GM23338 (cell line): ENCODE measurements around the gene MUL1.

ENCODE experiments used
- CREB1 ChIP-seq: fragments of 250-450 bp; sonication (Bioruptor Pico); IDR thresholded peaks from 2 replicates; pipeline ENCODE4 v1.5.0; 2020; ENCODE audit warnings: low read depth, mild to moderate bottlenecking, moderate library complexity
- CTCF ChIP-seq, 2 experiments: fragments of 200-600 bp in 1 of 2; sonication (generic) in 1 of 2; conservative IDR thresholded peaks; 2 replicates each; pipeline versions ENCODE4 v1.5.1 to v1.6.1; 2016 to 2017; ENCODE audit warnings: antibody characterized with exemption in 2 of 2, low read depth in 2 of 2, mild to moderate bottlenecking in 2 of 2, moderate library complexity in 1 of 2
- ETS1 ChIP-seq: IDR thresholded peaks from 2 replicates; pipeline ENCODE4 v1.6.1; 2016; ENCODE audit warnings: antibody characterized with exemption
- EZH2 ChIP-seq: fragments of 200-600 bp; sonication (generic); IDR thresholded peaks from one replicate; pipeline ENCODE4 v1.8.0; 2017; ENCODE audit warnings: antibody characterized with exemption, mild to moderate bottlenecking, low read depth; ENCODE audit not compliant: unreplicated experiment
- POLR2AphosphoS5 ChIP-seq: IDR thresholded peaks from 2 replicates; pipeline ENCODE4 v1.6.1; 2016; ENCODE audit warnings: antibody characterized with exemption, low read depth
- REST ChIP-seq: IDR thresholded peaks from one replicate; pipeline ENCODE4 v1.6.1; 2018; ENCODE audit warnings: antibody characterized with exemption; ENCODE audit not compliant: unreplicated experiment
- STAT1 ChIP-seq: IDR thresholded peaks from one replicate; pipeline ENCODE4 v1.6.1; 2016; ENCODE audit warnings: antibody characterized with exemption; ENCODE audit not compliant: unreplicated experiment

GRCh38 chr1:20528221-20528620, 20.3 kb upstream of the MUL1 start:
- TF ChIP-seq CTCF (conservative IDR thresholded peaks at IDR 0.05; ENCODE audit: low read depth in 2 of 2): no peak
- TF ChIP-seq STAT1: no peak
- TF ChIP-seq ETS1: no peak
- TF ChIP-seq REST: no peak
- no peak for TF ChIP-seq POLR2AphosphoS5
- TF ChIP-seq EZH2: no peak
- TF ChIP-seq CREB1: no peak
